Adrenal gland (tissue), 5 donors: Measurements from ENCODE around the gene IL17A.

ENCODE experiments used
- POLR2A ChIP-seq, 2 donors: fragments of 450-650 bp; IDR thresholded peaks; one replicate each; pipeline ENCODE4 v1.6.1; 2017; ENCODE audit warnings: antibody characterized with exemption in 2 of 2, mild to moderate bottlenecking in 2 of 2, moderate library complexity in 1 of 2
- TF ChIP-seq, protein P1 (sequence below), 6 experiments: fragments of 450-650 bp in 4 of 6; fragments of 200-600 bp in 2 of 6; sonication (generic) in 1 of 6; IDR thresholded peaks; 1 replicate in 5 of 6; 2 replicates in 1 of 6; pipeline versions ENCODE4 v1.5.1 to v1.8.0; 2016 to 2021; ENCODE audit warnings: antibody characterized with exemption in 6 of 6, mild to moderate bottlenecking in 2 of 6, moderate library complexity in 1 of 6
- donor health status: DM: no; HTN: no; CAD: no.

DNA sequence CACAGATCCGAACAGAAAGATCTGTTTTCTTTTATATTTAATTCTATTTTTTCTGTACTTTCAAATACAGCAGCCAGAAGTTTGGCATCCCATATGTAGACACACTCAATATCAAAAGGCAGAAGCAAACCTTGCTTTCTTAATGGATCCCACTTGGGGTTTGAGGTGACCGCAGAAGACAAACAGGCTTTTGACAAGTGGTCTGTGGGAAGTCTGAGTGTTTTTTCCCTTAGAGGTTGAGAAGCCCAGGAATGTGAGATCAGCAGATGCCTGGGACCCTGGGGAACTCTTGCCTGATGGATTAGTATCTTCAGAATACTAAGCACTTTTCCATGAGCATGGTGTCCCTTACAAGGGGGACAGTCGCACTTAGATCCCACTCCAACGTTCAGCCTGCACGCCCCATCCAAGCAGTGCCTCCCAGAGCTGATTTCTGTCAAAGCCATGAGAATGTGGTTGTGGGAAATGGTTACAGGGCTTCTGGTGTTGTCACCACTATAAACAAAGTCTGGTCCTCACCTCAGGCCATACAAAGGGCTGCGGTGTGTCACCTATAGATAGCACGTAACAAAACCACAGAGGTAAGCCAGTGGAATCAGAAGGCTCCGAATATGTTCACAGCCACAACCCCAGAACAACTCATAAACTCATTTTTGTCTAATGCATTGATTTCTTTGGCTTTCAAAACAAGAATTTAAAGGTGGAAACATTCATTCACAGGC is 45.4 kb downstream of the IL17A start:
- TF ChIP-seq, protein P1, sequence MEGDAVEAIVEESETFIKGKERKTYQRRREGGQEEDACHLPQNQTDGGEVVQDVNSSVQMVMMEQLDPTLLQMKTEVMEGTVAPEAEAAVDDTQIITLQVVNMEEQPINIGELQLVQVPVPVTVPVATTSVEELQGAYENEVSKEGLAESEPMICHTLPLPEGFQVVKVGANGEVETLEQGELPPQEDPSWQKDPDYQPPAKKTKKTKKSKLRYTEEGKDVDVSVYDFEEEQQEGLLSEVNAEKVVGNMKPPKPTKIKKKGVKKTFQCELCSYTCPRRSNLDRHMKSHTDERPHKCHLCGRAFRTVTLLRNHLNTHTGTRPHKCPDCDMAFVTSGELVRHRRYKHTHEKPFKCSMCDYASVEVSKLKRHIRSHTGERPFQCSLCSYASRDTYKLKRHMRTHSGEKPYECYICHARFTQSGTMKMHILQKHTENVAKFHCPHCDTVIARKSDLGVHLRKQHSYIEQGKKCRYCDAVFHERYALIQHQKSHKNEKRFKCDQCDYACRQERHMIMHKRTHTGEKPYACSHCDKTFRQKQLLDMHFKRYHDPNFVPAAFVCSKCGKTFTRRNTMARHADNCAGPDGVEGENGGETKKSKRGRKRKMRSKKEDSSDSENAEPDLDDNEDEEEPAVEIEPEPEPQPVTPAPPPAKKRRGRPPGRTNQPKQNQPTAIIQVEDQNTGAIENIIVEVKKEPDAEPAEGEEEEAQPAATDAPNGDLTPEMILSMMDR (IDR thresholded peaks at IDR 0.05): no peak
- TF ChIP-seq POLR2A (IDR thresholded peaks at IDR 0.05): no peak
